Cardiac fibroblast (primary cell): ENCODE results near the gene ORAI3.

ENCODE experiments used
- DNase-seq, 2 donors: peaks; one replicate each; pipeline versions ENCODE4 v3.0.0 to v3.0.0-alpha.2; 2010; ENCODE audit warnings: low read depth in 2 of 2
- H3K4me3 ChIP-seq, 2 donors: replicated peaks in 1 of 2; 1 replicate in 1 of 2; 2 replicates in 1 of 2; pipeline ENCODE4 v1.5.1; 2011; ENCODE audit warnings: low read depth in 2 of 2, low read length in 2 of 2, mild to moderate bottlenecking in 2 of 2, moderate library complexity in 1 of 2
- TF ChIP-seq, protein P1 (sequence below): IDR thresholded peaks from one replicate; pipeline ENCODE4 v1.5.1; 2011; ENCODE audit warnings: low read depth, mild to moderate bottlenecking, low read length, inconsistent platforms

Gene ORAI3

DNA sequence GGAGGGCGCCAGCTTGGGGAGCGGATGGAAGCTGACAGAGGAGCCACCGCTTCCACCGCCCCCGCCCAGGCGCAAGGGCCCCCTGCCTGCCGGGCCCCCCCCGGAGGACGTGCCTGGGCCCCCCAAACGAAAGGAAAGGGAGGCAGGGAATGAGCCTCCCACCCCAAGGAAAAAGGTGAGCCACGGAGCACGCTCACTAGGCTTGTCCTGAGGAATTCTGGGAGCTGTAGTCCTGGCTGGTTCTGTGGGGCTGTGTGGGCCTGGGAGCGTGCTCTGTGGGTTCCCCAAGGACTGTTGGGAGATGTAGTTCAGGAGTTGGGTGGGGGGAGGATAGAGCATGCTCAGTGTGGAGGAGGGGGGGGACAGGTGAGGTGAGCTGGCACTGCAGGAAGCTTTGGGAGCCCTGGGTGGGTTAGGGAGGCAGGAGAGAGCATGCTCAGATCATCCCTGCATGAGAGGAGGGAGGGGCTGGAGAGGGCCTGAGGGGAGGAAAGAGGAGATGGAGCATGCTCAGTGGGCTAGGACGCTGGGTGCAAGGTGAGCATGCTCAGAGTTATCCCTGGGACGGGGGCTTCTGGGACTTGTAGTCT, 21.0 kb upstream of the ORAI3 start:
- no peak overlapping the region for H3K4me3 ChIP-seq
- TF ChIP-seq, protein P1, sequence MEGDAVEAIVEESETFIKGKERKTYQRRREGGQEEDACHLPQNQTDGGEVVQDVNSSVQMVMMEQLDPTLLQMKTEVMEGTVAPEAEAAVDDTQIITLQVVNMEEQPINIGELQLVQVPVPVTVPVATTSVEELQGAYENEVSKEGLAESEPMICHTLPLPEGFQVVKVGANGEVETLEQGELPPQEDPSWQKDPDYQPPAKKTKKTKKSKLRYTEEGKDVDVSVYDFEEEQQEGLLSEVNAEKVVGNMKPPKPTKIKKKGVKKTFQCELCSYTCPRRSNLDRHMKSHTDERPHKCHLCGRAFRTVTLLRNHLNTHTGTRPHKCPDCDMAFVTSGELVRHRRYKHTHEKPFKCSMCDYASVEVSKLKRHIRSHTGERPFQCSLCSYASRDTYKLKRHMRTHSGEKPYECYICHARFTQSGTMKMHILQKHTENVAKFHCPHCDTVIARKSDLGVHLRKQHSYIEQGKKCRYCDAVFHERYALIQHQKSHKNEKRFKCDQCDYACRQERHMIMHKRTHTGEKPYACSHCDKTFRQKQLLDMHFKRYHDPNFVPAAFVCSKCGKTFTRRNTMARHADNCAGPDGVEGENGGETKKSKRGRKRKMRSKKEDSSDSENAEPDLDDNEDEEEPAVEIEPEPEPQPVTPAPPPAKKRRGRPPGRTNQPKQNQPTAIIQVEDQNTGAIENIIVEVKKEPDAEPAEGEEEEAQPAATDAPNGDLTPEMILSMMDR, result no peak
- peak; percentile 48 to 54 for DNase-seq

DNA sequence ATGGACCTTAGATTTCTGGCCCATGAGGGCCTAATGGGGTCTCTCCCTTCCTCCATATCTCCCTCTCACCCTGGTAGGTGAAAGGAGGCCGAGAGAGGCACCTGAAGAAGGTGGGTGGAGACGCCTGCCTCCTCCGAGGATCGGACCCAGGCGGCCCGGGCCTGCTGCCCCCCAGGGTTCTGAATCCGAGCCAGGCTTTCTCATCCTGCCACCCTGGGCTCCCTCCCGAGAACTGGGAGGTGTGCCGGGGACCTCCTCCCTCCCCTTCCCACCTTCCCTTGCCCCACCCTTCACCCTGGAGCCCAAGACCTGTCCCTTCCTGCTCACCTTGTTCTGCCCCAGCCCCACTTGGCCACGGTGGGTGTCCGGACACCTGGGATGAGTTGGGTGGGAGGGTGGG, 20.5 kb upstream of the ORAI3 start:
- H3K4me3 ChIP-seq, result no peak overlapping the region
- no peak for DNase-seq
- TF ChIP-seq, protein P1, result no peak

DNA sequence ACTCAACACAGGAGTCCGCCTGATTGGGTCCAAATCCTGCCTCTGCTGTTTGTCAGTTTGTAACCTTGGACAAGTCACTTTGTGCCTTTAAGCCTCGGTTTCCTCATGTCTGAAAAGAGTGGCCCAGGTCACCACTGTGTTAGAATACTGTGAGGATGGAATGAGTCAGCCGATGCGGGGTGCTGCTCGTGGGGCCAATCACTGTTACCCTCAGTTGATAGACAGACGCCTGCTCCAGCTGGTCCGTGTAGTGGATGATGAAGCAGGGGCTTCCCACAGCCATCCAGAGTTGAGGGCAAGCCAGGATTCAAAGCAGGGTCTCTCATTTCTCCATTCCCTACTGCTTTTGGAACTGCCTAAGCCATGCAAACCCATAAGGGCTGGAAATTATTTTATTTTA, 19.7 kb upstream of the ORAI3 start:
- DNase-seq, result no peak
- H3K4me3 ChIP-seq, result no peak overlapping the region
- TF ChIP-seq, protein P1, result no peak

DNA sequence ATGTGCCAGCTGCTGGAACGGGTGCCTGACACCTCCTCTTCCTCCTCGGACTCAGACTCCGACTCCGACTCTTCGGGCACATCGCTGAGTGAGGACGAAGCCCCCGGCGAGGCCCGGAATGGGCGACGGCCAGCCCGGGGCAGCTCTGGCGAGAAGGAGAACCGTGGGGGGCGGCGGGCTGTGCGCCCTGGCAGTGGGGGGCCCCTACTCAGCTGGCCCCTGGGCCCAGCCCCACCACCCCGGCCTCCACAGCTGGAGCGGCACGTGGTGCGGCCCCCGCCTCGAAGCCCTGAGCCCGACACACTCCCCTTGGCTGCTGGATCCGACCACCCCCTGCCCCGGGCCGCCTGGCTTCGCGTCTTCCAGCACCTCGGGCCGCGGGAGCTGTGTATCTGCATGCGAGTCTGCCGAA, 18.7 kb upstream of the ORAI3 start:
- DNase-seq, result no peak
- TF ChIP-seq, protein P1, result no peak
- H3K4me3 ChIP-seq, result no peak overlapping the region

DNA sequence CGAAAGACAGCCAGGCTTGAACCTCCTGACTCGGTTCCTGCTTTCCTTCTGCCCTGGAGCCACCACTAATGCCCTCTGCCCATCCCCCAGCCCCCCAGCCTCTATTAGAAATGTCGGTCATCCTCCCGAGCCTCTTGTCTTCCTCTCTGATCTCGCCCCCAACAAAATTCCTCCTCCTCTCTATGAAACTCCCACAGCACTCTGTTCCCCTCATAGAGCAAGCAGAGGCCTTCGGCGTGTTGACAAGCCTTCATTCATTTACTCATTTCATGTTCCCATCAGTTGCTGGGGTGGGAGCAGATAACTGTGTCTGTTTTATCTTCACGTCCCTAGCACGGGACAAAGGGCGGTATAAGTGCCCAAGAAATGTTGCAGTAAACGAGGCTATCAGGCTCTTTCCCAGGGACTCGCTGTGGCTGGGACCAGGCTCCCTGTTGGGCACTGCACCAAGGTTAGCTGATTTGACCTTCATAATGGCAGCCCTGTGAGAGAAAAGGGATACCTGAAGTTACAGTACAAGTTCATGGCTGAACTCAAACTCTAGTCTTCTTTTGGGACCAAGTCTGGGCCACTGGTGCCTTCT, 17.7 kb upstream of the ORAI3 start:
- TF ChIP-seq, protein P1, result no peak
- DNase-seq, result no peak
- H3K4me3 ChIP-seq, result no peak overlapping the region

DNA sequence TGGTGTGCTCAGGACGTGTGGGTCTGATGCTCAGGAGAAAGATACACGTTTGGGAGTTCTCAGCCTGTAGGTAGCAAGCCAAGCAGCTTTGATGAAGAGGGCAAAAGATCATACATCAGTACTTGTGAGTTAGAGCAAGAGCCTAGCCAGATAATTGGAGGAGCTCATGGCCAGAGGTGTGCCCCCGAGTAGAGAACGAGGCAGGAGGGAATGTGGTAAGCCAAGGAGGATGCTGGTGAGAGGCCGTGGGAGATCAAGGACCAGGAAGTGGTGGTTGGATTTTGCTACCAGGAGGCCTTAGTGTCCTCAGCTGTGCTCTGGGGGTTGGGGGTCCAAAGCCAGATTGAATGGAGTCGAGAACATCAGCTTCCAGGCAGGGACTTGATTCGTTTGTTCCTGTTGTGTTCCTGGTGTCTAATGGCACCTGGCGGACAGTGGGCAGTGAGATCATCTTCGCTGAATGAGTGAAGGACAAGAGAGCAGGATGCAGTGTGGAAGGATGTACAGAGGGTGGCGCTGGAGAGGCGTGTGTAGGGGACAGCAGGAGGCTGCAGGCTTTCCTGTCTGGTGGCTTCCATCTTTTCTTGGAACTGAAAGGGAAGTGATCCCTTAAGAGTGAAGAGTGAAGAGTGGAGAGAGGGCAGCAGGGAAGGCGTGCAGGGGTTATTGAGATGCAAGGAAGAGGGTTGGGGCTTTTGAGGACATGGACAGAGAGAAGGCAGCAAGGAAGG, 13.9 kb upstream of the ORAI3 start:
- DNase-seq, result peak; percentile 57 to 69
- TF ChIP-seq, protein P1, result peak; percentile 80
- H3K4me3 ChIP-seq, result no peak overlapping the region
